Measurements from ENCODE around the gene XRCC5. TPM values are rescaled to one million over a fixed set of nuclear protein-coding genes. Genes with fewer than 3 reads are reported as not detected.

XRCC5 gene
- total and polyA plus RNA-seq, 10 of the 15 experiments (the other 5 are each of a cell fraction or from before 2014, with no cell fraction given) = 259 to 815 (median 530) TPM

- no peak for TF ChIP-seq TCF3 (IDR thresholded peaks at IDR 0.05; ENCODE audit: borderline replicate concordance, insufficient read depth, low read depth, low read length)
These were observed 133.9 kb downstream of the XRCC5 start (continued) for GRCh38 chr2:216243026-216243425.

- Histone ChIP-seq H3K9ac (ENCODE audit: control insufficient read depth, insufficient read depth, low read length) (no peak overlapping the region), H3K9me3 (replicated peaks; ENCODE audit: control insufficient read depth, insufficient read depth, low read length) (no peaks in the 10 kb centered on the region), H3K4me2 (ENCODE audit: control insufficient read depth, insufficient read depth) (no peak overlapping the region), H4K20me1 (ENCODE audit: control insufficient read depth, insufficient read depth) (no peaks in the 10 kb centered on the region), H3K36me3 (ENCODE audit: control insufficient read depth in 2 of 2, insufficient read depth in 2 of 2, low read length in 1 of 2) (no peaks in the 10 kb centered on the region), H3K79me2 (ENCODE audit: control insufficient read depth, insufficient read depth, low read length) (no peaks in the 10 kb centered on the region), H3K27me3 (replicated peaks in 1 of 2; ENCODE audit: control insufficient read depth in 2 of 2, insufficient read depth in 2 of 2, low read length in 1 of 2) (no peaks in the 10 kb centered on the region), H3K4me3 (no peak overlapping the region), H2AFZ (ENCODE audit: control insufficient read depth, low read depth, low read length) (no peak overlapping the region), H3K4me1 (ENCODE audit: control insufficient read depth, insufficient read depth, low read length) (no peaks in the 10 kb centered on the region), H3K27ac (ENCODE audit: control insufficient read depth, insufficient read depth) (no peak overlapping the region)
- intact Hi-C loops (cut with micrococcal nuclease; ENCODE audit: unreplicated experiment) (no loop called here), in situ Hi-C loops (cut with MboI) (no loop called here)
- ChIA-PET RAD21 (ENCODE audit: unreplicated experiment) (no interaction called here), SMC1A (ENCODE audit: uncharacterized antibody, unreplicated experiment) (no interaction called here), CTCF (interaction anchor here (1.3 kb wide), 1 partner anchor 23 kb away, joined by 5 read pairs; no protein-coding TSS in a partner anchor), POLR2A (no interaction called here)
- ATAC-seq = no peak
- no peak for DNase-seq (ENCODE audit: low read depth, low spot score)
- no TSS peak for BruUV-seq (replicated peaks)
- FAIRE-seq = no peak
- 46% methylated on average over 6 of the region's 6 CpGs for WGBS (ENCODE audit: insufficient coverage, insufficient replicate concordance, low lambda C conversion rate, missing lambda C conversion rate)
- TF ChIP-seq SIN3A (IDR thresholded peaks at IDR 0.05; ENCODE audit: low read depth, low read length) = no peak
- no peak for TF ChIP-seq JUNB (IDR thresholded peaks at IDR 0.05)
- TF ChIP-seq IRF5 (IDR thresholded peaks at IDR 0.05; ENCODE audit: borderline replicate concordance) = no peak
- no peak for TF ChIP-seq ZNF384 (IDR thresholded peaks at IDR 0.05; ENCODE audit: borderline replicate concordance, low read depth, low read length)
- no peak for TF ChIP-seq CEBPZ (IDR thresholded peaks at IDR 0.05; ENCODE audit: low read depth, low read length)
- no peak for TF ChIP-seq PKNOX1 (IDR thresholded peaks at IDR 0.05)
- TF ChIP-seq SRF (IDR thresholded peaks at IDR 0.05; ENCODE audit: low read depth in 2 of 2, low read length in 2 of 2) = no peak
- no peak for TF ChIP-seq SMAD1 (IDR thresholded peaks at IDR 0.05; ENCODE audit: low read depth, partially characterized antibody)
- no peak for TF ChIP-seq ETV6 (conservative IDR thresholded peaks at IDR 0.05 in 1 of 2, IDR thresholded peaks at IDR 0.05 in 1 of 2; ENCODE audit: borderline replicate concordance in 1 of 2, low read depth in 1 of 2)
- no peak for TF ChIP-seq ZSCAN29 (IDR thresholded peaks at IDR 0.05)
- TF ChIP-seq MTA3 (IDR thresholded peaks at IDR 0.05; ENCODE audit: borderline replicate concordance, low read length) = no peak
These were observed 136.3 kb downstream of the XRCC5 start for GRCh38 chr2:216245391-216245975.

Measured in GM12878 (cell line).